HCT116 (cell line): ENCODE results near the gene SEC22C. TPM values are rescaled to one million over a fixed set of nuclear protein-coding genes. Genes with fewer than 3 reads are reported as not detected.

Experiments
- ATAC-seq: fragments of 200-7000 bp; cut with Tn5 transposase; 2 replicates; pipeline ENCODE4 v1.9.1; 2020; ENCODE audit warnings: mild to moderate bottlenecking, moderate library complexity
- BruUV-seq: library from RNA; stranded (reverse); fragments of 400-500 nt; replicated peaks from 2 replicates; lab custom pipeline; 2021; lab: Mats Ljungman, UMichigan
- CTCF ChIA-PET: fragments of 300-600 bp; sonication (Branson Sonifier 250); formaldehyde crosslinking; loops from one replicate; lab custom pipeline; 2021; ENCODE audit warnings: antibody characterized with exemption; lab: Charles Lee
- POLR2A ChIA-PET: fragments of 300-600, 350-600 bp; sonication (Branson Sonifier 250); formaldehyde crosslinking; loops from one replicate; lab custom pipeline; 2021; ENCODE audit warnings: antibody characterized with exemption; lab: Charles Lee
- RAD21 ChIA-PET, 2 experiments: fragments of 300-600 bp; sonication (Branson Sonifier 250); formaldehyde crosslinking; loops; one replicate each; lab custom pipeline; 2023; ENCODE audit warnings: low total read pairs in 2 of 2; ENCODE audit not compliant: uncharacterized antibody in 2 of 2, unreplicated experiment in 2 of 2, low non-redundant PET in 1 of 2; lab: Charles Lee
- DNase-seq: peaks from one replicate; pipeline ENCODE4 v3.0.0-alpha.2; 2010; ENCODE audit warnings: low read depth, low spot score
- H2AFZ ChIP-seq: fragments of 200-600 bp; shearing (Covaris generic), sonication (generic); 2 replicates; pipeline ENCODE4 v1.6.1; 2017; ENCODE audit warnings: low read depth, mixed run types, mixed read lengths, antibody characterized with exemption, low read length; ENCODE audit not compliant: poor library complexity, severe bottlenecking
- H3K27ac ChIP-seq: 2 replicates; pipeline ENCODE4 v1.5.1; 2012; ENCODE audit warnings: low read depth, low read length
- H3K27me3 ChIP-seq: fragments of 200-600 bp; sonication (generic); 2 replicates; pipeline ENCODE4 v1.6.1; 2016; ENCODE audit warnings: mixed run types, low read length, mixed read lengths; ENCODE audit not compliant: insufficient read depth
- H3K36me3 ChIP-seq, 2 experiments: fragments of 200-500 bp in 1 of 2; fragments of 200-600 bp in 1 of 2; sonication (Bioruptor generic) in 1 of 2; sonication (generic) in 1 of 2; 2 replicates each; pipeline versions ENCODE4 v1.5.1 to v1.6.1; 2014 to 2016; ENCODE audit warnings: low read length in 2 of 2, inconsistent platforms in 1 of 2, mixed read lengths in 1 of 2, mixed run types in 1 of 2; ENCODE audit not compliant: insufficient read depth in 2 of 2, control insufficient read depth in 1 of 2
- H3K4me1 ChIP-seq, 2 experiments: fragments of 200-600 bp in 1 of 2; sonication (generic) in 1 of 2; 2 replicates each; pipeline versions ENCODE4 v1.5.1 to v1.6.1; 2012 to 2017; ENCODE audit warnings: low read length in 2 of 2, inconsistent platforms in 1 of 2, mild to moderate bottlenecking in 1 of 2, mixed read lengths in 1 of 2, mixed run types in 1 of 2, moderate library complexity in 1 of 2; ENCODE audit not compliant: insufficient read depth in 2 of 2, control insufficient read depth in 1 of 2
- H3K4me2 ChIP-seq: fragments of 200-600 bp; sonication (generic); 2 replicates; pipeline ENCODE4 v1.6.1; 2017; ENCODE audit warnings: mixed run types, low read length, mixed read lengths
- H3K4me3 ChIP-seq, 2 experiments: fragments of 200-600 bp in 1 of 2; sonication (generic) in 1 of 2; replicated peaks in 1 of 2; 2 replicates each; pipeline ENCODE4 v1.5.1; 2011 to 2016; ENCODE audit warnings: low read length in 2 of 2, control low read depth in 1 of 2, low read depth in 1 of 2, mild to moderate bottlenecking in 1 of 2, mixed read lengths in 1 of 2, mixed run types in 1 of 2
- H3K79me2 ChIP-seq: fragments of 200-600 bp; sonication (generic); 2 replicates; pipeline ENCODE4 v1.6.1; 2017; ENCODE audit warnings: mild to moderate bottlenecking, mixed run types, low read length, moderate library complexity, mixed read lengths; ENCODE audit not compliant: insufficient read depth
- H3K9ac ChIP-seq: fragments of 200-600 bp; sonication (generic); 2 replicates; pipeline ENCODE4 v1.6.1; 2016; ENCODE audit warnings: low read length, mixed read lengths
- H3K9me2 ChIP-seq: fragments of 200-600 bp; sonication (generic), shearing (Covaris generic); 2 replicates; pipeline ENCODE4 v1.6.1; 2017; ENCODE audit warnings: mixed run types, mild to moderate bottlenecking, moderate library complexity; ENCODE audit not compliant: insufficient read depth
- H3K9me3 ChIP-seq, 2 experiments: fragments of 200-500 bp in 1 of 2; fragments of 200-600 bp in 1 of 2; sonication (Bioruptor generic) in 1 of 2; sonication (generic) in 1 of 2; 2 replicates each; pipeline ENCODE4 v1.6.1; 2014 to 2017; ENCODE audit warnings: low read length in 2 of 2, mixed read lengths in 2 of 2, inconsistent platforms in 1 of 2, low read depth in 1 of 2, mild to moderate bottlenecking in 1 of 2, mixed run types in 1 of 2, moderate library complexity in 1 of 2; ENCODE audit not compliant: control insufficient read depth in 1 of 2, insufficient read depth in 1 of 2
- H4K20me1 ChIP-seq: fragments of 200-600 bp; sonication (generic), shearing (Covaris generic); 2 replicates; pipeline ENCODE4 v1.6.1; 2017; ENCODE audit warnings: mixed run types, mild to moderate bottlenecking, moderate library complexity; ENCODE audit not compliant: insufficient read depth
- EZH2phosphoT487 ChIP-seq: fragments of 200-600 bp; IDR thresholded peaks from 2 replicates; pipeline ENCODE4 v1.6.1; 2018; ENCODE audit warnings: antibody characterized with exemption, borderline replicate concordance
- JUND ChIP-seq: IDR thresholded peaks from 2 replicates; pipeline ENCODE4 v1.6.1; 2012
- SIN3A ChIP-seq: IDR thresholded peaks from 2 replicates; pipeline ENCODE4 v1.6.1; 2012; ENCODE audit warnings: low read depth
- intact Hi-C: fragments of 100-400 bp; cut with micrococcal nuclease; formaldehyde crosslinking; loops from 2 replicates; pipeline ENCODE4 v1.10.0; 2022
- total RNA-seq: library from RNA; stranded (reverse); gene quantifications from one replicate; pipeline ENCODE4 v1.2.1, GENCODE V29; 2021; ENCODE audit not compliant: unreplicated experiment
- TF ChIP-seq, protein P1 (sequence below), 3 experiments: fragments of 200-600 bp in 1 of 3; sonication (generic) in 1 of 3; IDR thresholded peaks in 2 of 3; conservative IDR thresholded peaks in 1 of 3; 2 replicates each; pipeline ENCODE4 v1.5.1; 2012 to 2017; ENCODE audit warnings: low read depth in 2 of 3, low read length in 2 of 3, antibody characterized with exemption in 1 of 3, borderline replicate concordance in 1 of 3, control low read depth in 1 of 3, mild to moderate bottlenecking in 1 of 3, mixed read lengths in 1 of 3, mixed run types in 1 of 3, moderate library complexity in 1 of 3; ENCODE audit not compliant: insufficient read depth in 1 of 3

Gene SEC22C
- total RNA-seq, 1 experiment from 2014 or later, result 43.4 TPM

- ChIA-PET CTCF (interaction anchor here (0.9 to 1.0 kb wide), 2 partner anchors 9 to 22 kb away, joined by 4 to 6 read pairs; partner anchors contain the start of gene NKTR), POLR2A (interaction anchor here (0.9 to 2.4 kb wide), 3 partner anchors 9 to 60 kb away, joined by 3 to 16 read pairs (median 15); partner anchors contain the start of genes NKTR and SEC22C), RAD21 (interaction anchor here in 1 of 2 experiments (0.8 kb wide), 1 partner anchor 9 kb away, joined by 3 read pairs; the partner anchor contains the start of gene SEC22C)
- peaks cover 9 to 16% of the 10 kb centered on the region in 2 experiments for H3K4me1 ChIP-seq
- H3K4me2 ChIP-seq, result peak overlapping the region; percentile 93
- H3K27ac ChIP-seq, result peak overlapping the region; percentile 29; the same call in 1 of the 2 replicates
- peak overlapping the region; percentile 81 for H3K9ac ChIP-seq
- ATAC-seq (no peak; the same call in 1 of the 2 replicates), DNase-seq (no peak)
- BruUV-seq, result no TSS peak
- TF ChIP-seq, protein P1, sequence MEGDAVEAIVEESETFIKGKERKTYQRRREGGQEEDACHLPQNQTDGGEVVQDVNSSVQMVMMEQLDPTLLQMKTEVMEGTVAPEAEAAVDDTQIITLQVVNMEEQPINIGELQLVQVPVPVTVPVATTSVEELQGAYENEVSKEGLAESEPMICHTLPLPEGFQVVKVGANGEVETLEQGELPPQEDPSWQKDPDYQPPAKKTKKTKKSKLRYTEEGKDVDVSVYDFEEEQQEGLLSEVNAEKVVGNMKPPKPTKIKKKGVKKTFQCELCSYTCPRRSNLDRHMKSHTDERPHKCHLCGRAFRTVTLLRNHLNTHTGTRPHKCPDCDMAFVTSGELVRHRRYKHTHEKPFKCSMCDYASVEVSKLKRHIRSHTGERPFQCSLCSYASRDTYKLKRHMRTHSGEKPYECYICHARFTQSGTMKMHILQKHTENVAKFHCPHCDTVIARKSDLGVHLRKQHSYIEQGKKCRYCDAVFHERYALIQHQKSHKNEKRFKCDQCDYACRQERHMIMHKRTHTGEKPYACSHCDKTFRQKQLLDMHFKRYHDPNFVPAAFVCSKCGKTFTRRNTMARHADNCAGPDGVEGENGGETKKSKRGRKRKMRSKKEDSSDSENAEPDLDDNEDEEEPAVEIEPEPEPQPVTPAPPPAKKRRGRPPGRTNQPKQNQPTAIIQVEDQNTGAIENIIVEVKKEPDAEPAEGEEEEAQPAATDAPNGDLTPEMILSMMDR (IDR thresholded peaks at IDR 0.05 in 2 of 3, conservative IDR thresholded peaks at IDR 0.05 in 1 of 3; ENCODE audit: borderline replicate concordance in 1 of 3, insufficient read depth in 1 of 3, low read depth in 2 of 3, low read length in 2 of 3), result no peak
- TF ChIP-seq EZH2phosphoT487, result no peak
- no peak for TF ChIP-seq SIN3A
- no peak for TF ChIP-seq JUND
- H4K20me1 ChIP-seq, result no peaks in the 10 kb centered on the region
- no peaks in the 10 kb centered on the region for H3K27me3 ChIP-seq
- peaks cover 8 to 12% of the 10 kb centered on the region in 2 experiments; a peak in 3 of 4 replicates for H3K36me3 ChIP-seq
- peaks cover 26% of the 10 kb centered on the region for H3K79me2 ChIP-seq
- intact Hi-C loops, result loop anchor here (1.0 kb wide), 1 partner anchor 9 kb away; no protein-coding TSS in a partner anchor
- no peaks in the 10 kb centered on the region for H3K9me2 ChIP-seq
- peak overlapping the region; percentile 72 to 81 for H3K4me3 ChIP-seq
- H3K9me3 ChIP-seq, result no peaks in the 10 kb centered on the region
- no peak overlapping the region for H2AFZ ChIP-seq
These were observed 9.4 kb upstream of the SEC22C start for GRCh38 chr3:42590989-42591756.
